IMR-90 (cell line): ENCODE data around the gene TAS2R4. TPM values are rescaled to one million over a fixed set of nuclear protein-coding genes. Genes with fewer than 3 reads are reported as not detected.

Experiments used
- ATAC-seq: fragments of 200-7000 bp; cut with Tn5 transposase; 2 replicates; pipeline ENCODE4 v1.9.1; 2020; ENCODE audit warnings: low read depth, mild to moderate bottlenecking, moderate library complexity
- BruUV-seq: library from RNA; stranded (reverse); fragments of 400-500 nt; replicated peaks from 2 replicates; lab custom pipeline; 2021; lab: Mats Ljungman, UMichigan
- CTCF ChIA-PET: fragments of 300-600 bp; formaldehyde crosslinking; extraction: SDS; loops from one replicate; lab custom pipeline; 2021; ENCODE audit warnings: antibody characterized with exemption; lab: Yijun Ruan, JAX
- POLR2A ChIA-PET: fragments of 300-600 bp; sonication (Branson Sonifier 250); formaldehyde crosslinking; loops from one replicate; lab custom pipeline; 2022; ENCODE audit warnings: antibody characterized with exemption; ENCODE audit not compliant: unreplicated experiment; lab: Charles Lee
- DNase-seq: peaks from one replicate; pipeline ENCODE4 v3.0.0; 2013
- H2AFZ ChIP-seq: replicated peaks from 2 replicates; pipeline ENCODE3; 2013; ENCODE audit warnings: low read length, mild to moderate bottlenecking; ENCODE audit not compliant: poor library complexity
- H2AK5ac ChIP-seq: 2 replicates; pipeline ENCODE4 v1.6.1; 2013; ENCODE audit warnings: low read depth, low read length, inconsistent platforms
- H2AK9ac ChIP-seq: replicated peaks from 2 replicates; pipeline ENCODE3; 2013; ENCODE audit warnings: mild to moderate bottlenecking, low read depth, low read length, moderate library complexity; ENCODE audit not compliant: poor library complexity
- H2BK120ac ChIP-seq: 2 replicates; pipeline ENCODE4 v1.6.1; 2013; ENCODE audit warnings: low read depth, low read length, inconsistent platforms
- H2BK15ac ChIP-seq: 3 replicates; pipeline ENCODE4 v1.6.1; 2013; ENCODE audit warnings: low read depth, low read length, inconsistent platforms
- H2BK20ac ChIP-seq: 2 replicates; pipeline ENCODE4 v1.6.1; 2013; ENCODE audit warnings: low read depth, mild to moderate bottlenecking, inconsistent platforms, low read length, moderate library complexity
- H2BK5ac ChIP-seq: 2 replicates; pipeline ENCODE4 v1.6.1; 2013; ENCODE audit warnings: mild to moderate bottlenecking, low read depth, low read length, inconsistent platforms; ENCODE audit not compliant: poor library complexity, severe bottlenecking
- H3K14ac ChIP-seq: replicated peaks from 2 replicates; pipeline ENCODE4 v1.6.1; 2013; ENCODE audit warnings: low read depth, low read length, inconsistent platforms
- H3K18ac ChIP-seq: 2 replicates; pipeline ENCODE4 v1.6.1; 2013; ENCODE audit warnings: low read depth, low read length, control low read depth
- H3K23ac ChIP-seq: 2 replicates; pipeline ENCODE4 v1.6.1; 2013; ENCODE audit warnings: low read depth, low read length, inconsistent platforms
- H3K27ac ChIP-seq: 2 replicates; pipeline ENCODE4 v1.5.1; 2013; ENCODE audit warnings: mild to moderate bottlenecking, control low read depth, low read length; ENCODE audit not compliant: insufficient read depth
- H3K27me3 ChIP-seq: 2 replicates; pipeline ENCODE4 v1.6.1; 2013; ENCODE audit warnings: low read length; ENCODE audit not compliant: control insufficient read depth, insufficient read depth
- H3K36me3 ChIP-seq: 2 replicates; pipeline ENCODE4 v1.6.1; 2013; ENCODE audit warnings: low read length, mixed read lengths; ENCODE audit not compliant: control insufficient read depth, insufficient read depth
- H3K4ac ChIP-seq: 2 replicates; pipeline ENCODE4 v1.6.1; 2013; ENCODE audit warnings: low read depth, low read length, inconsistent platforms
- H3K4me1 ChIP-seq: 2 replicates; pipeline ENCODE4 v1.6.1; 2013; ENCODE audit warnings: low read length, mixed read lengths; ENCODE audit not compliant: control insufficient read depth, insufficient read depth
- H3K4me2 ChIP-seq: 2 replicates; pipeline ENCODE4 v1.6.1; 2013; ENCODE audit warnings: low read depth, mild to moderate bottlenecking, control low read depth, low read length, moderate library complexity
- H3K4me3 ChIP-seq: 2 replicates; pipeline ENCODE4 v1.5.1; 2013; ENCODE audit warnings: low read depth, mild to moderate bottlenecking, control low read depth, low read length, moderate library complexity; ENCODE audit not compliant: insufficient read depth
- H3K56ac ChIP-seq: 2 replicates; pipeline ENCODE4 v1.6.1; 2013; ENCODE audit warnings: low read length, inconsistent platforms; ENCODE audit not compliant: insufficient read depth; ENCODE audit errors: extremely low read depth
- H3K79me1 ChIP-seq, 2 experiments: 2 replicates each; pipeline ENCODE4 v1.6.1; 2013; ENCODE audit warnings: low read length in 2 of 2, inconsistent platforms in 1 of 2, low read depth in 1 of 2
- H3K9ac ChIP-seq: 2 replicates; pipeline ENCODE4 v1.6.1; 2013; ENCODE audit warnings: low read depth, low read length, control low read depth
- H3K9me1 ChIP-seq: 2 replicates; pipeline ENCODE4 v1.6.1; 2013; ENCODE audit warnings: low read length, inconsistent platforms; ENCODE audit not compliant: insufficient read depth
- H3K9me3 ChIP-seq: 2 replicates; pipeline ENCODE4 v1.6.1; 2013; ENCODE audit warnings: low read length; ENCODE audit not compliant: control insufficient read depth, insufficient read depth
- H4K20me1 ChIP-seq: 2 replicates; pipeline ENCODE4 v1.6.1; 2013; ENCODE audit warnings: low read length, inconsistent platforms; ENCODE audit not compliant: insufficient read depth
- H4K5ac ChIP-seq: 2 replicates; pipeline ENCODE4 v1.6.1; 2013; ENCODE audit warnings: mild to moderate bottlenecking, low read depth, low read length, control low read depth
- H4K8ac ChIP-seq, 2 experiments: 2 replicates each; pipeline ENCODE4 v1.6.1; 2013; ENCODE audit warnings: low read depth in 2 of 2, low read length in 2 of 2, control low read depth in 1 of 2, inconsistent platforms in 1 of 2
- H4K91ac ChIP-seq: 2 replicates; pipeline ENCODE4 v1.6.1; 2013; ENCODE audit warnings: low read depth, low read length, inconsistent platforms; ENCODE audit not compliant: insufficient read depth
- BHLHE40 ChIP-seq: fragments of 150-350 bp; IDR thresholded peaks from 2 replicates; pipeline ENCODE4 v1.6.1; 2016; ENCODE audit warnings: mild to moderate bottlenecking, low read depth, low read length
- CHD1 ChIP-seq: IDR thresholded peaks from 2 replicates; pipeline ENCODE4 v1.6.1; 2012; ENCODE audit warnings: low read depth, low read length, improper control_type of control experiment
- FOS ChIP-seq: fragments of 150-350 bp; IDR thresholded peaks from 2 replicates; pipeline ENCODE4 v1.6.1; 2016; ENCODE audit warnings: low read depth, low read length
- MAFK ChIP-seq: IDR thresholded peaks from 2 replicates; pipeline ENCODE4 v1.6.1; 2012; ENCODE audit warnings: low read depth, low read length, improper control_type of control experiment
- MAZ ChIP-seq: IDR thresholded peaks from 2 replicates; pipeline ENCODE4 v1.6.1; 2012; ENCODE audit warnings: low read depth, mild to moderate bottlenecking, low read length, improper control_type of control experiment, moderate library complexity, borderline replicate concordance
- MXI1 ChIP-seq: IDR thresholded peaks from 2 replicates; pipeline ENCODE4 v1.6.1; 2012; ENCODE audit warnings: low read depth, mild to moderate bottlenecking, low read length, moderate library complexity, borderline replicate concordance
- POLR2A ChIP-seq: IDR thresholded peaks from 2 replicates; pipeline ENCODE4 v1.6.1; 2012; ENCODE audit warnings: mild to moderate bottlenecking, low read depth, low read length
- RAD21 ChIP-seq: IDR thresholded peaks from 2 replicates; pipeline ENCODE4 v1.6.1; 2012; ENCODE audit warnings: low read length, improper control_type of control experiment
- RCOR1 ChIP-seq: IDR thresholded peaks from 2 replicates; pipeline ENCODE4 v1.6.1; 2012; ENCODE audit warnings: mild to moderate bottlenecking, low read length, improper control_type of control experiment; ENCODE audit not compliant: insufficient replicate concordance
- RFX5 ChIP-seq: IDR thresholded peaks from 2 replicates; pipeline ENCODE4 v1.8.0; 2012; ENCODE audit warnings: low read depth, mild to moderate bottlenecking, low read length, moderate library complexity
- SMC3 ChIP-seq: fragments of 150-350 bp; IDR thresholded peaks from 2 replicates; pipeline ENCODE4 v1.6.1; 2016; ENCODE audit warnings: low read depth, mild to moderate bottlenecking, antibody characterized with exemption, low read length, moderate library complexity
- WGBS, 2 experiments: methylation state at CpG; one replicate each; pipeline versions ENCODE4 v1.1.5 to v1.1.7; 2013; ENCODE audit warnings: missing lambda C conversion rate in 2 of 2; ENCODE audit not compliant: insufficient read length in 1 of 2; ENCODE audit errors: extremely low coverage in 2 of 2; 5-methylcytosine and 5-hydroxymethylcytosine counted together
- dilution Hi-C: fragments of 300-500 bp; cut with HindIII; formaldehyde crosslinking; loops from one replicate; pipeline ENCODE4 v1.14.3; 2018; ENCODE audit warnings: low sequenced_read_pairs; ENCODE audit not compliant: unreplicated experiment
- in situ Hi-C: fragments of 300-500 bp; cut with MboI; formaldehyde crosslinking; loops from 3 replicates; pipeline ENCODE4 v1.14.3; 2019; ENCODE audit warnings: low sequenced_read_pairs, inconsistent platforms, mixed read lengths
- intact Hi-C: fragments of 100-400 bp; cut with micrococcal nuclease; formaldehyde crosslinking; loops from 2 replicates; pipeline ENCODE4 v1.10.0; 2022
- polyA plus RNA-seq, 3 experiments: library from polyadenylated mRNA; depleted of rRNA; stranded (reverse); fragments of >200 nt; gene quantifications; 2 replicates each; pipeline ENCODE4 v1.2.3, GENCODE V29; 2012; ENCODE audit warnings: low replicate concordance in 1 of 3
- total RNA-seq: library from RNA; depleted of rRNA; stranded (reverse); fragments of >200 nt; gene quantifications from 2 replicates; pipeline ENCODE4 v1.2.3, GENCODE V29; 2012
- TF ChIP-seq, protein P1 (sequence below): fragments of 150-350 bp; IDR thresholded peaks from 2 replicates; pipeline ENCODE4 v1.6.1; 2016; ENCODE audit warnings: low read depth, mild to moderate bottlenecking, low read length, moderate library complexity, borderline replicate concordance
- TF ChIP-seq, protein P2 (sequence below): conservative IDR thresholded peaks from 2 replicates; pipeline ENCODE4 v1.5.1; 2012; ENCODE audit warnings: mild to moderate bottlenecking, low read depth, low read length, improper control_type of control experiment
- TF ChIP-seq, protein P3 (sequence below): fragments of 150-350 bp; IDR thresholded peaks from 2 replicates; pipeline ENCODE4 v1.6.1; 2017; ENCODE audit warnings: mild to moderate bottlenecking, antibody characterized with exemption, low read length, low read depth

The TAS2R4 gene
- total and polyA plus RNA-seq, 2 of the 4 experiments (the other 2 are of a cell fraction): 0.14 to 0.18 TPM

DNA sequence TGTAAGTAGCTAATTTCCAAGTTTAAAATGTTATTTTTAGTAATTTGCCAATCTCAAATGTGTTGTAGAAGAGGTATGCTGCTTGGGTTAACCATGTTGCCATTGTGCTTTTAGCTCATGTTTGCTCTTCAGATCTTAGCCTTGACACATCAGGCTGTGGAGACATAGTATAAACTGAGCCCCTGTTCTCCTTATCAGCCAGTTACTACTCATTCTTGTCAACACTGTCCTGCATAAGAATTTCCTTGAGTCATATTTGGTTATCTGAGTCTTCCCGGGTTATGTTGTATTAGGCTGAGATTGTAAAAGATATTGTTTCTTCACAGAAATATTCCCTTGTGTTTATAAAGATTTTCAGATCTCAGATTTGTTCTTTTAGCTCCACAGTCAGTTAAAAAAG lies 34.2 kb upstream of the TAS2R4 start:
- Histone ChIP-seq H2BK5ac (no peak overlapping the region), H3K14ac (no peak overlapping the region), H3K9ac (no peak overlapping the region), H3K36me3 (peaks cover 29% of the 10 kb centered on the region), H3K79me1 (peaks cover 13 to 20% of the 10 kb centered on the region in 2 experiments; a peak in 3 of 4 replicates), H2AK5ac (no peak overlapping the region), H2AK9ac (no peak overlapping the region), H2BK15ac (no peak overlapping the region), H4K5ac (no peak overlapping the region), H3K4me1 (no peaks in the 10 kb centered on the region; the same call in 1 of the 2 replicates), H3K27me3 (no peaks in the 10 kb centered on the region), H3K27ac (no peak overlapping the region), H2AFZ (no peak overlapping the region), H3K4ac (no peak overlapping the region), H4K20me1 (no peaks in the 10 kb centered on the region), H3K4me2 (no peak overlapping the region), H3K23ac (no peak overlapping the region), H2BK120ac (no peak overlapping the region), H4K91ac (no peak overlapping the region), H3K4me3 (no peak overlapping the region), H3K18ac (no peak overlapping the region), H4K8ac (no peak overlapping the region), H2BK20ac (no peak overlapping the region), H3K56ac (no peak overlapping the region), H3K9me1 (peaks cover 5% of the 10 kb centered on the region; the same call in 1 of the 2 replicates), H3K9me3 (no peaks in the 10 kb centered on the region)
- DNase-seq (peak; percentile 4), ATAC-seq (no peak)
- CTCF ChIA-PET: no interaction called here
- POLR2A ChIA-PET: no interaction called here
- in situ Hi-C loops (no loop called here), dilution Hi-C loops (no loop called here), intact Hi-C loops (no loop called here)
- BruUV-seq: no TSS peak
- TF ChIP-seq MXI1: no peak
- no peak for TF ChIP-seq BHLHE40
- TF ChIP-seq, protein P1, sequence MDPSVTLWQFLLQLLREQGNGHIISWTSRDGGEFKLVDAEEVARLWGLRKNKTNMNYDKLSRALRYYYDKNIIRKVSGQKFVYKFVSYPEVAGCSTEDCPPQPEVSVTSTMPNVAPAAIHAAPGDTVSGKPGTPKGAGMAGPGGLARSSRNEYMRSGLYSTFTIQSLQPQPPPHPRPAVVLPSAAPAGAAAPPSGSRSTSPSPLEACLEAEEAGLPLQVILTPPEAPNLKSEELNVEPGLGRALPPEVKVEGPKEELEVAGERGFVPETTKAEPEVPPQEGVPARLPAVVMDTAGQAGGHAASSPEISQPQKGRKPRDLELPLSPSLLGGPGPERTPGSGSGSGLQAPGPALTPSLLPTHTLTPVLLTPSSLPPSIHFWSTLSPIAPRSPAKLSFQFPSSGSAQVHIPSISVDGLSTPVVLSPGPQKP: no peak
- TF ChIP-seq RCOR1: no peak
- no peak for TF ChIP-seq FOS
- TF ChIP-seq POLR2A: no peak
- TF ChIP-seq, protein P2, sequence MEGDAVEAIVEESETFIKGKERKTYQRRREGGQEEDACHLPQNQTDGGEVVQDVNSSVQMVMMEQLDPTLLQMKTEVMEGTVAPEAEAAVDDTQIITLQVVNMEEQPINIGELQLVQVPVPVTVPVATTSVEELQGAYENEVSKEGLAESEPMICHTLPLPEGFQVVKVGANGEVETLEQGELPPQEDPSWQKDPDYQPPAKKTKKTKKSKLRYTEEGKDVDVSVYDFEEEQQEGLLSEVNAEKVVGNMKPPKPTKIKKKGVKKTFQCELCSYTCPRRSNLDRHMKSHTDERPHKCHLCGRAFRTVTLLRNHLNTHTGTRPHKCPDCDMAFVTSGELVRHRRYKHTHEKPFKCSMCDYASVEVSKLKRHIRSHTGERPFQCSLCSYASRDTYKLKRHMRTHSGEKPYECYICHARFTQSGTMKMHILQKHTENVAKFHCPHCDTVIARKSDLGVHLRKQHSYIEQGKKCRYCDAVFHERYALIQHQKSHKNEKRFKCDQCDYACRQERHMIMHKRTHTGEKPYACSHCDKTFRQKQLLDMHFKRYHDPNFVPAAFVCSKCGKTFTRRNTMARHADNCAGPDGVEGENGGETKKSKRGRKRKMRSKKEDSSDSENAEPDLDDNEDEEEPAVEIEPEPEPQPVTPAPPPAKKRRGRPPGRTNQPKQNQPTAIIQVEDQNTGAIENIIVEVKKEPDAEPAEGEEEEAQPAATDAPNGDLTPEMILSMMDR: no peak
- TF ChIP-seq MAFK: no peak
- TF ChIP-seq CHD1: no peak
- no peak for TF ChIP-seq SMC3
- TF ChIP-seq, protein P3, sequence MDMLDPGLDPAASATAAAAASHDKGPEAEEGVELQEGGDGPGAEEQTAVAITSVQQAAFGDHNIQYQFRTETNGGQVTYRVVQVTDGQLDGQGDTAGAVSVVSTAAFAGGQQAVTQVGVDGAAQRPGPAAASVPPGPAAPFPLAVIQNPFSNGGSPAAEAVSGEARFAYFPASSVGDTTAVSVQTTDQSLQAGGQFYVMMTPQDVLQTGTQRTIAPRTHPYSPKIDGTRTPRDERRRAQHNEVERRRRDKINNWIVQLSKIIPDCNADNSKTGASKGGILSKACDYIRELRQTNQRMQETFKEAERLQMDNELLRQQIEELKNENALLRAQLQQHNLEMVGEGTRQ: no peak
- no peak for TF ChIP-seq RFX5
- TF ChIP-seq MAZ: no peak
- TF ChIP-seq RAD21: no peak
- no CpG with 5 or more reads among the region's 1 CpG for WGBS, 2 experiments
